GM21447 (cell line): ENCODE results near the gene NXPH3.

ENCODE experiments used
- ATAC-seq: cut with Tn5 transposase; IDR thresholded peaks from one replicate; pipeline ENCODE4 v1.9.1; 2021; ENCODE audit not compliant: unreplicated experiment

Gene NXPH3

DNA sequence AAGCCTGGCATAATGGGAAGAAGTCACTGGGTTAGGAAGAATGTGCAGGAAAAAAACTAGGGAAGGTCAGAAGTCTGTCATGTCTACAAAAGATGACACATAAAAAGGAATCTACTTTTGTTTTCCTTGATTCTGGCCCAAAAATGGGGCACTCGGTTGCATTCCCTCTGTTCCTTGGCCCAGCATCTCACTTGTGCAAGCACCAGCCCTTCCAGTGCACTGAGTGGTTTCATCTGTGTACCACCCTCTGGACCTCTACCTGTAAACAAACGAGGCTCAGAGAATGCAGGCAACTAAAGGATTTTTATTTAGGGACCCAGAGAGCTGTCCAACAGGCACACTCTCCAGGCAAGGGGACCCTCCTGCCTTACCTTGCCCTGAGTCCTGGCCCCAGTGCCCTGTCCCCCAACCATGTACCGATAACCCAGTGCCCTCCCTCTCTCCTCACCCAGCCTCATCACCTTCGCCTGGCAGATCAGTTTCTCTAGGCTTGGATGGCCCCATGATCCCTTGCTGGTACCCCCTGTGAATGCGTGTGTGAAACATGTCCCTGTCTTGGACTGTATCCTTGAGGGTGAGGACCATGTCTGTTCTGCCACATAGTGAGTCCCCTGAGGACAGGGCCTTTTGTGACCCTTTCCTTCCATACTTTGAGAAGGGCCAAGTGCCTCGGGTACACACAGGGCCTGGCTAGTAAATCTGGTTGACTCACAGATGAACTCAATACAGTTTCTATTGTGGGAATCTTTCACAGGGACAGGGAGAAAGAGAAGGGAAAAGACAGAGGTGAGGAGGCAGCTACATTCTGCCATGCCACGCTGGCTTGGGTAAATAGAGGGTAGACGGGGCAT is 13.3 kb downstream of the NXPH3 start:
- ATAC-seq: no peak

GRCh38 chr17:49589577-49589927 is 13.9 kb downstream of the NXPH3 start:
- no peak for ATAC-seq

- ATAC-seq: no peak
Observed at GRCh38 chr17:49590874-49591273, 15.2 kb downstream of the NXPH3 start.

DNA sequence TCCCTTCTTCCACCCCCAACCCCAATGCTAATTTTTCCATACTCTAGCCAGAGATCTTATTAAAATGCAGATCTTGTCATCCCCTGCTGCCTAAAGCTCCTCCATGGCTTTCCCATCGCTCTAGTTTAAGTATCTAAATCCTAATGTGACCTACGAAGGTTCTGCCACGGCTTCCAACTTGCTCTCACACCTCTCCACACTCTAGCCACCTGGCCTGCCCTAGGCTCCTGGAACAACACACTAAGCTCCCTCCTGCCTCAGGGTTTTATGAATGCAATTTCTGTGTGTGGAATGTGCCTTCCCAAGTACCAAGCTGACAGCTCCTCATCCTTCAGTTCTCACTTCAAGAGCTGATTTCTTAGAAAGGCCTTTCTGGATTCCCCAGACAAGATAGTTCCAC is 16.6 kb downstream of the NXPH3 start:
- ATAC-seq: no peak

DNA sequence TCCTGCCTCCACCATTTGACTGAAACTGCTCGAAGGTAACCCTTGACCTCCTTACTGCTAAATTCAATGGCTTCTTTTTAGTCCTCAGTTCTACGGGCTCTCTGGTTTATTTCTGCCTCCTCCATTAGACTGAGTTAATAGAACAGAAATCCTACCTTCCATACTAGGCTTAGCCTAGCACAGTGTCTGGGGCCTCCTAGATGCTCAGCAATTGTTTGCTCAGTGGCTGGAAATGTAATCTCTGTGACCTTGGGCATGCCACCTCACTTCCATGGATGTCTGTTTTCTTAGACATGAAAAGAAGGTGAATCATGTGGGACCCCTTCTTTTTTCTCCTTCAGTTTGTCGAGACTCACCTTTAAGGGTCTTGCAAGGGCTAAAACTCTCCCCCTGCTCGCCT is 19.7 kb downstream of the NXPH3 start:
- ATAC-seq: no peak

DNA sequence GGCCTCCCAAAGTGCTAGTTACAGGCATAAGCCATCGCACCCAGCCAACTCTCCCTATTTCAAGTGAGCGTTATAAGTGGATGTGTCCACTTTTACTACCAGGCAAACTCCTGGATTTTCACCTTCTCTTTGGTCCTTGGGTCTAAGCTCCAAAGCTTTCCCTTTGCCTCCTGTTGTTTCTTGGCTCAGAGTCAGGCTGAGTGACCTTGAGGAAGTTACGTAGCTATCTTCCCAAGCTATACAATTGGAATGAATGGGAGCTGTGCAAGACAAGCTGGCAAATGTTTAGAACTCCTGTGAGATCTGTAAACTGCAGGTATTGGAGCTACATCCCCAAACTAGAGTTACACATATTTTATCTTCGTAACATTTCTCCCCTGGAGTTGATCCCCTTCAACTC is 20.3 kb downstream of the NXPH3 start:
- ATAC-seq: no peak

- ATAC-seq: no peak
Observed at GRCh38 chr17:49596613-49597244, 21.1 kb downstream of the NXPH3 start.

DNA sequence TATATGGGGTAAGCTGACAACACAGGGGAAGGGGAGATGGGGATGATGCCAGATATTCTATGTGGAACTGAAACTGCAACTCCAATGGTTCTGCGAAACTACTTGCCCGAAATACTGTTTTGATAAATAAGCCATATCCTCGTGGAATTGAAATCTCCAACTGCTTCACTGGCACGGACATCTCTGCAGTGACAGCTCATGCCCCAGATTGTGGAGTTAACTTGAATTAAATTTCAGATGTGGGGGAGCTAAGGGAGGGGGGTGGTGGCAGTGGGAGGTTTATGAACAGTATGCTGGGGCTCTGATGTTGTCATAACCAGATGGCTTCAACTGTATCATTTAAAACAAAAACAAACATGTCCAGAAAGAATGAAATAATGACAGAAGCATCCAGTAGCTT is 21.8 kb downstream of the NXPH3 start:
- no peak for ATAC-seq

- no peak for ATAC-seq
Observed at GRCh38 chr17:49597928-49598655, 22.4 kb downstream of the NXPH3 start.

DNA sequence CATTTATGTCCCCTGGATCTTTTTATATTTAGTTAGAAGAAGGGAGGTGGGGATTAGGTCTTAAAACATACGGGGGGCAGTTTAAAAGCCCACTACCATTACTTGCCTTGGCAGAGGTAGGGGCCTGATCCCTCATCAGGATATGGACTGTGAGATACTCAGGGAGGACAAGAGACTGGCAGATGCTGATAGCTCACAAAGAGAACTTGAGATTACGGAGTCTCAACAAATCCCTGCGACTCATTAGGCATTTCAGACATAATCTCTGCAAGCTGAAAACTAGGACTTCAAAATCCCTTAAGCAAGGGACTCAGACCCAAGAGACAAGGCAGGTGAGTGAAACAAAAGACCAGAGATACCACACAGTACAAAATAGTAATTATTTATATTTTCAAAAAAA is 23.2 kb downstream of the NXPH3 start:
- no peak for ATAC-seq

- ATAC-seq: no peak
Observed at GRCh38 chr17:49600949-49601348, 25.3 kb downstream of the NXPH3 start.

GRCh38 chr17:49602783-49603182 is 27.1 kb downstream of the NXPH3 start:
- ATAC-seq: no peak

DNA sequence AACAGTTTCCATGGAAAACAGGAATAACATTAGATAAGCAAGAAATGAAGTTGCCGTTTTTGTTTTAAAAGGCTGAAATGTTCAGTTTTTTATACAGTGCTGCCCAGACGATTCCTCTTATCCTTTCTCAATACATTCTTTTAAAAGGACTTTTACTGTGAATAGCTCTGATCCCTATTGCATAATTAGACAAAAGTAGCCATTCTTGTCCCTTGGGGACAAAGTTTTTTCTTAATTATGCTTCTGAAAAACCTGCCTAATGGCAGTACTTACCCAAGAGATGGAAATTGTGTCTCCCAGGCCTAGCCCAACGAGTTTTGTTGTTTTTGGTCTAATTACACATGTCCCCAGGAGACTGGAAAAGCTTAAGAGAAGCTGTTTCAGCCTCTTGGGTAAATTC is 27.6 kb downstream of the NXPH3 start:
- ATAC-seq: no peak

DNA sequence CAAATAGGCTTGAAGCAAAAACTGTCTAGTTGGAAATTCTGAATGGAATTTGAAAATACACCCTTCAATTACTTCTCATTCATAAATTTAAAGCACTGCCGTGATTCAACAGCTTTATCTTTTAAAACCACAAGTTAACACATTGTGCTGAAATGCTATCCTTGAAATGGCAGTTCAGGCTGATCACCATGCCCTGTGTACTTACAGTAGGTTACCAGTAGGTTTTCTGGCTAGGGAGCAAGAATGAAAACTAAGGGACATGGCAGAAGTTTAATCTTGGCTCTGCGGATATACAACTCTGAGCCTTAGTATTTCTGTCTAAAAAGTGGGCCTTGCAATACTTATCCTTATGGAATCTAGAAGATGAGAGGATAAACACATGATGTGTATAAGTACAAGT is 28.0 kb downstream of the NXPH3 start:
- no peak for ATAC-seq

DNA sequence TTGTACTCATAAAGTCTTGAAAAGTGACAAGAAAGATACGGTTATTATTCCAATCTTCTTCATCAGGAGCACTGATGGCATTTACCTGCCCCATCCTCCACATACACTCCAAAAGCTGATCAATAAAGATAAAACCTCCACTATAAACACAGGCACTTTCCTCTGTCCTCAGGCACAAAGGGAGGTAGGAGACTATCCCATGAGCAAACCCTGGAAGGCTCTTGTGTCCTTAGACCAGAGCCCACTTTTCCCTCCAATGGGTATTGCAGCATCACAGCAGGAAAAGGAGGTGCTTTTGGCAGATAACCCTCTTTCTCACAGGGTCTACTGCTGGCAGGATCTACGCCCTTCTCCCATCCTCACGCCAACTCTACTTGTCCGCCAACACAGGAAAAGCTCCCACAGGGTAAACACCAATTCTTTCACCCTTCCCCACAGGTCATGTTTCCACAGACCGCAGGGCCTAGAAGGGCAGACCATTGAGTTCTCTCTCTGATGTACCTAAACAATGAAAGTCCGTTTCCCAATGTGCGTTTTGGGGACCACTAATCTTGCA is 28.7 kb downstream of the NXPH3 start:
- no peak for ATAC-seq

DNA sequence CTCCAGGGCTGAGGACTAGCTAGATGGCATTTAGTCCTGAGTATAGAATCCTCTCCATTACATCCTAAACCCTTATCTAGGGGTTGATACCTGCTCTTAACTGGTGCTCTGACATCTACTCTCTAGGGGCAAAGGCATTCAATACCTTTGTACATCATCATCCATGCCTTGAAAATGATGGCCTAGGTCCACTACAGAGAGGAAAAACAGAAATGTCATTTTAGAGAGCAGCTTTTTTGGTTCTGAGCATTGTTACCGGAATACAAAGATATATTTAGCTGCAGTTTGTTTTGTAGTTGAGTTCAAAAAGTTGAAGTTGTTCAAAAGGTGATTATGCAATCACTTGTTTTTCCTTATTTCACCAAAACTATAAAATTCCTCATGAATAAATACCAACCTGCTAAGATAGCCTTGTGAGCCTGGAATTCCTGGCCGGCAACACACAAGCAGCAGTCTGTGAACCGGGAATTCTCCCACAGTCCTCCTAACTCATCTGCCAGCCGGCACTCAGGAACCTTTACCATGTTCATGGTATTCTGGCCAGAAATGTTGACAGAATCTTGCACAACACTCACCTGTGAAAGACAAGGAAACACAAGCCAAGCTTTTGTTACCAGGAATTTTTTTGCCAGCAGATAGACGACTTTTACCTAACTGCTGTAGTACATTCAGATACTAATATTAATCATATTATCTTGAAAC is 35.4 kb downstream of the NXPH3 start:
- ATAC-seq: no peak

- no peak for ATAC-seq
Observed at GRCh38 chr17:49612726-49613125, 37.1 kb downstream of the NXPH3 start.

DNA sequence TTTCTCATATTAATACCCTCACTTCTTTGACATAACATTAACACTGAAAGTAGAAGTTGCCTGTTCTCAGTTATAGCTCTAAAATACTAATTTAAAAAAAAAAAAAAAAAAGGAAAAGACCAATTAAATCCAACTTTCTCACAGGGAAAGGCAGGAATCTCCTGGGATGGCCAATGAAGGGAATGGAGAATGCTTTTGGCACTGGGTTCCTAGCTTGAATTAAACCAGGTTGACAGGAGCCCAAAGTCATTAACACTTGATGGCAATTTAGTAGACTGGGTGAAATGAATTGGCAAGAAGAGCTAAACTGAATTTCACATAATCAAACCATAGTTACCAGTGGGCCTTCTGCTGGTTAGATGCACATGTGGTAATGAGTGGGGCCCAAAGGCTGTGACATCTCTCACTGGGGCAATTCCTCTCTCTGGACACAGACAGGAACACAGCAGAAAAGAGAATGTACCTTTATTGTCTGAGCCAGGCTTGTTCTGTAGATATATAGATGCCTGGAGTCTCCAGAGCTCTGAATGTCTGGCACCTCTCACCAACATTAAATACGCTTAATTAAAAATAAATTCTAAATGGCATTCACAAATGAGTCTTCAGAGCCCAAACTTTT is 37.6 kb downstream of the NXPH3 start:
- no peak for ATAC-seq

DNA sequence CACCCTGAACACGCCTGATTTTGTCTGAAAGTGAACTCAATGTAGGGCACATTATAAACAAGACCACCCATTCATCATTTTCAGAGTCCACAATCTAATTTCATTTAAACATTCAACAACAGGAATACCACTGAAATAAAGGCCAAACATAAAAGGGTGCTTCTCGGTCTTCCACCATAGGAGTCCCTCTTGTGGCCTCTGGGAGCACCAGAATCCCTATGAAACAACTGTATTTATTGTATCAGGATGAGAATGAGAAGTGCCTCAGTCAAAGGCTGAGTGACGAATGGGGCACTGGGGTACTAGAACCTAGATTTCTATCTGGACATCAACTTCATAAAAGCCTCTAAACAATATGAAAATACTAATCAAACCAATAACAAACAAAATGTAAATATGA is 40.4 kb downstream of the NXPH3 start:
- ATAC-seq: no peak

DNA sequence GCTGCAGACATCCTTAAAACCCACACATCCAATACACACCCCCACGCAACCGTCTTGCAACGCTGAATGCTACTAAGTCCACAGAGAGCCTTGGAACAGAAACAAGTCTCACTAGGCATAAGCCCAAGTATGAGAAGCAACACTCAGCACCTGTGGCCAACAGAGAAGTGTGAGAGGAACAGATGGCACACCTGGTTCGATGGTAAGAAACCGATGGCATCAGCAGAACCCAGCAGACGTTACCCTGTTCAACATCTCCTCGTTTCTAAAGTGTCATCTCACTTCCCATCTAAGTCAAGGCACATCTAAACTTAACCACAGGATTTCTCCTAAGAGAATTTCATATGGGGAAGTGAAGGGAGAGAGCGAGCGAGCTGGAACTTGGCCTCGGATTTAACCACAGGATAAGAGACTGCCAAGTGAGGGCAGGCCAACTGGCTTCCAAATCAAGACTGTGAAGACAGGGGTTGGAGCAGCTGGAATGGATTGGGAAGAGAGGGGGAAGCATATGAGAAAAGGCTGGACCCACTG is 41.0 kb downstream of the NXPH3 start:
- no peak for ATAC-seq
